HG02840 (cell line): ENCODE data around the gene ADTRP.

Experiments used
- ATAC-seq: cut with Tn5 transposase; IDR thresholded peaks from one replicate; pipeline ENCODE4 v1.9.1; 2021; ENCODE audit warnings: mild to moderate bottlenecking, moderate library complexity, moderate number of reproducible peaks; ENCODE audit not compliant: unreplicated experiment, low FRiP score

ADTRP gene

DNA sequence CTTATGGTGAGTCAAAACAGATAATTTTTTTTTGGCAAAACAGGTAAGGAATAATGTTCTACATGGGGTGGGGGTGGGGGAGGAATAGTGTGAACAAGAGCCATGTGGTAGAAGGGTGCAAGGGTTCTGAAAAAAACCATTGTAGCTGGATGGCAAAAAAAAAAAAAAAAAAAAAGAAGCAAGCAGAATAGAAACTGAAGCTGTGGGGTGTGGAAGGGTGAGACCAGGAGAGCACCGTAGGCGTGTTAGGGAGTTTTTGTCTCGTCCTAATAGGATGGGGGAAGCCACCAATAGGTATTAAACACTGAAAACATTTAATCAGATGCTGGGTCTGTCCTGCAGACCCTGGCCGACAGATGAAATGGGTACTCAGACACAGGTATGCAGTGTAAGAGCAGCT, 110.1 kb downstream of the ADTRP start:
- no peak for ATAC-seq

DNA sequence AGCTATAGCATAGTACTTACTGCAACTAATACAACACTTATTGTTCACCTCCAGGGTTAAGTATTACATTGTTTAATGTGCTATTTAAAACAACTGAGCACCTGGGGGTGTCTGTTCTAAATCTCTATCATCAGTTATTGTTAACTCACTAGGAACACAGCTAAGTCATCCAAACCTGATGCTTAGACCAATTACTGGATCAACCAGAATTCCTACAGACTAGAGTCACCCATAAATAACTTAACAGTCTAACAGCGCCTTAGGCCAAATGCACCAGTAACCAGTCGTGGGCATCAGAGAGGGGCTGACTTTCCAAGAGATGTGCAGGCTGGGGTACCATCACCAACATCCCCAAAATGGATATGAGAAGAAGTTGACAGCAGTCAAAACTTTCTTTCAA, 110.7 kb downstream of the ADTRP start:
- no peak for ATAC-seq

DNA sequence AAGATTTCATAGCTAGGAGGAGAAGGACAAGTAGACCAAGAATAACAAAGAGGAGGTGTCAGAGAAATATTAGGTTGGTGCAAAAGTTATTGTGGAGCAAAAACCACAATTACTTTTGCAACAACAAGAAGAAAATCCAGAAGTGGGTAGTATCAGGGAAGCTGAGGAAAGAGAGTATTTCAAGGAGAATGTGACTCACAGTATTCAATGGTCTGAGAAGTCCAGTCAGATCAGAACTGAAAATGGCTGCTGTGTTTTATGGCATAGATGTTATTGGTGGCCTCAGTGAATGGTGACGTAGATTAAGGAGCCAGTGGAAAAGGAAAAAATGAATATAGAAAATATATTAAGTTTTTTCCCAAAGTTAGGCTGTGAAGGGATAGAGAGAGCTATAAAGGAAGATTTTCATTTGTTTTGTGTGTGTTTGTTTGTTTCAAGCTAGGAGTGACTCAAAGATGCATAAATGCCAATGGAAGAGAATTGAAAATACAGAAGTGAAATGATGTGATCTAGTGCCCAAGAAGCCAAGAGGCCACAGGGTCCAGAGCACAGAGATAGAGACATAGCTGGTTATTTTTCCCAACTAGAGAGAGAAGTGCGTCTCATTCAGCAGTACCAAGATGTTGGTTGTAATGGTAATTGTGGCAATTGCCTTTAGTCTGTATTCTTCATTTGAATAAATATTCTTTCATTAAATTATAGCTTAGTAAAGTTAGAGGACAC, 112.8 kb downstream of the ADTRP start:
- ATAC-seq = no peak
